HepG2 (cell line): ENCODE results near the gene MGST2. TPM values are rescaled to one million over a fixed set of nuclear protein-coding genes. Genes with fewer than 3 reads are reported as not detected.

Experiments used
- ELF4 ChIP-seq: sonication (generic); formaldehyde crosslinking; IDR thresholded peaks from 2 replicates; pipeline ENCODE4 v1.5.0; 2020; ENCODE audit warnings: missing genetic modification reagents, mild to moderate bottlenecking, moderate library complexity, borderline replicate concordance
- HMG20B ChIP-seq: conservative IDR thresholded peaks from 2 replicates; pipeline ENCODE4 v1.6.1; 2016; ENCODE audit warnings: missing genetic modification reagents, missing compliant biosample characterization
- SMC3 ChIP-seq: IDR thresholded peaks from 2 replicates; pipeline ENCODE4 v1.6.1; 2011; ENCODE audit warnings: low read length, improper control_type of control experiment
- STAG1 ChIP-seq: sonication (generic); formaldehyde crosslinking; IDR thresholded peaks from 2 replicates; pipeline ENCODE4 v1.4.0; 2020; ENCODE audit warnings: missing genetic modification reagents
- TRIM24 ChIP-seq: sonication (generic); formaldehyde crosslinking; IDR thresholded peaks from 2 replicates; pipeline ENCODE4 v1.8.0; 2022; ENCODE audit warnings: mild to moderate bottlenecking, missing genetic modification reagents
- ZBTB44 ChIP-seq: sonication (generic); formaldehyde crosslinking; IDR thresholded peaks from 2 replicates; pipeline ENCODE4 v1.4.0; 2020; ENCODE audit warnings: missing genetic modification reagents
- polyA plus RNA-seq, 8 experiments: library from polyadenylated mRNA; depleted of rRNA in 3 of 8; stranded (reverse) in 7 of 8; unstranded in 1 of 8; fragments of >200 nt; fragmentation: Illumina TruSeq in 4 of 8; extraction: Trizol in 4 of 8; gene quantifications; 2 replicates each; pipeline versions ENCODE4 v1.2.1 to v1.2.3, GENCODE V29; 2011 to 2016; ENCODE audit warnings: low read depth in 4 of 8, missing spikeins in 1 of 8, mixed read lengths in 1 of 8; ENCODE audit not compliant: insufficient read depth in 1 of 8
- total RNA-seq, 5 experiments: library from RNA; depleted of rRNA; stranded (reverse); fragments of >200 nt; fragmentation: Illumina TruSeq; extraction: Trizol; gene quantifications; 2 replicates each; pipeline ENCODE4 v1.2.3, GENCODE V29; 2016; ENCODE audit warnings: low read depth in 1 of 5
- TF ChIP-seq, protein P1 (sequence below): sonication (generic); formaldehyde crosslinking; IDR thresholded peaks from 2 replicates; pipeline ENCODE4 v1.5.0; 2020; ENCODE audit warnings: mild to moderate bottlenecking, missing genetic modification reagents
- TF ChIP-seq, protein P2 (sequence below): IDR thresholded peaks from 2 replicates; pipeline ENCODE4 v1.6.1; 2012; ENCODE audit warnings: low read length, improper control_type of control experiment

MGST2 gene
- total and polyA plus RNA-seq, 2 of the 13 experiments (the other 11 are each of a cell fraction or from before 2014, with no cell fraction given), result 205 to 416 TPM

DNA sequence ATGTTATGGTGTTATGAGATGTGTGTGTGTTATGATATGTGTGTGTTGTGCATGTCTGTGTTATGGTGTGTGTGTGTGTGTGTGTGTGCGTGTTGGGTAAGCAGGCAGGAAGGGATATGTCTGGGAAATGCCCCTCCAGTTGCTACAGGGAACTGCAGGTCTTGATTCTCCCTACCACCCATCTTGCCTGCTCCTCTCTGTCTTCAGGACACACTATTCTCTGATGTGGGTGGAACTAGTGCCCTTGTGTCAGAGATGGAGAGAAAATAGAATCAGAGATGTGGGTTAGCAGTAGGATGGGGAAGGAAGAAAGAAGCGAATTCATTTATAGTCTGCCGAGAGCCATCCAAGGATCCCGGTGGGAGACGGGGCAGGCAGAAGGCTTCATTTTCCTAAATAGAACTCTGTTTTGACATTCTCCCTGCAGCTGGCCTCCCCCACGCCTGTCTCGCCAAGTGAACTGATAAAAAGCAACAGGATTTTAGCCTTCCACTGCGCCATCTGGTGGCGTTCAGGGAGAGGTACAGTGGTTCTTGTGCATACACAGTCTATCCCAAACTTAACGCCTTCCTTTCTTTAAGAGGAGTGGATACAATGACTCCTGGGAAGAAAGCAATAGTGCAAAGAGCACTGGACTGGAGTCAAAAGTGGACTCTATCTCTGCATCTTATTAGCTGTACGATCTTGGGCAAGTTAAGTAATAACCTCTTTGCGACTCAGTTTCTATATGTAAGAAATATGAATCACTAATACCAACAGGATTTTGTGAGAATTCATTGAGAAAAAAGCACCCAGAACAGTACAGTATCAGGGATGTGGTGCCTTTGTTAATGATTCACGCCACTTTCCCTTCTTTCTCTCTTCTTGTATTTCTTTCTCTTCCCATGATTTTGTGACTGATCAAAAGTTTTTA lies 14.1 kb upstream of the MGST2 start (continued):
- TF ChIP-seq SMC3, result peak; percentile 88
- TF ChIP-seq, protein P1, sequence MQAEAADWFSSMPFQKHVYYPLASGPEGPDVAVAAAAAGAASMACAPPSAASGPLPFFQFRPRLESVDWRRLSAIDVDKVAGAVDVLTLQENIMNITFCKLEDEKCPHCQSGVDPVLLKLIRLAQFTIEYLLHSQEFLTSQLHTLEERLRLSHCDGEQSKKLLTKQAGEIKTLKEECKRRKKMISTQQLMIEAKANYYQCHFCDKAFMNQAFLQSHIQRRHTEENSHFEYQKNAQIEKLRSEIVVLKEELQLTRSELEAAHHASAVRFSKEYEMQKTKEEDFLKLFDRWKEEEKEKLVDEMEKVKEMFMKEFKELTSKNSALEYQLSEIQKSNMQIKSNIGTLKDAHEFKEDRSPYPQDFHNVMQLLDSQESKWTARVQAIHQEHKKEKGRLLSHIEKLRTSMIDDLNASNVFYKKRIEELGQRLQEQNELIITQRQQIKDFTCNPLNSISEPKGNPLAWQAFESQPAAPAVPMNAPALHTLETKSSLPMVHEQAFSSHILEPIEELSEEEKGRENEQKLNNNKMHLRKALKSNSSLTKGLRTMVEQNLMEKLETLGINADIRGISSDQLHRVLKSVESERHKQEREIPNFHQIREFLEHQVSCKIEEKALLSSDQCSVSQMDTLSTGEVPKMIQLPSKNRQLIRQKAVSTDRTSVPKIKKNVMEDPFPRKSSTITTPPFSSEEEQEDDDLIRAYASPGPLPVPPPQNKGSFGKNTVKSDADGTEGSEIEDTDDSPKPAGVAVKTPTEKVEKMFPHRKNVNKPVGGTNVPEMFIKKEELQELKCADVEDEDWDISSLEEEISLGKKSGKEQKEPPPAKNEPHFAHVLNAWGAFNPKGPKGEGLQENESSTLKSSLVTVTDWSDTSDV (CRISPR knock-in tag), result no peak
- peak; percentile 75 for TF ChIP-seq STAG1 (CRISPR knock-in tag)
- TF ChIP-seq ZBTB44 (CRISPR knock-in tag), result no peak
- no peak for TF ChIP-seq HMG20B (CRISPR knock-in tag)
- TF ChIP-seq ELF4 (CRISPR knock-in tag), result no peak
- no peak for TF ChIP-seq TRIM24 (CRISPR knock-in tag)
- TF ChIP-seq, protein P2, sequence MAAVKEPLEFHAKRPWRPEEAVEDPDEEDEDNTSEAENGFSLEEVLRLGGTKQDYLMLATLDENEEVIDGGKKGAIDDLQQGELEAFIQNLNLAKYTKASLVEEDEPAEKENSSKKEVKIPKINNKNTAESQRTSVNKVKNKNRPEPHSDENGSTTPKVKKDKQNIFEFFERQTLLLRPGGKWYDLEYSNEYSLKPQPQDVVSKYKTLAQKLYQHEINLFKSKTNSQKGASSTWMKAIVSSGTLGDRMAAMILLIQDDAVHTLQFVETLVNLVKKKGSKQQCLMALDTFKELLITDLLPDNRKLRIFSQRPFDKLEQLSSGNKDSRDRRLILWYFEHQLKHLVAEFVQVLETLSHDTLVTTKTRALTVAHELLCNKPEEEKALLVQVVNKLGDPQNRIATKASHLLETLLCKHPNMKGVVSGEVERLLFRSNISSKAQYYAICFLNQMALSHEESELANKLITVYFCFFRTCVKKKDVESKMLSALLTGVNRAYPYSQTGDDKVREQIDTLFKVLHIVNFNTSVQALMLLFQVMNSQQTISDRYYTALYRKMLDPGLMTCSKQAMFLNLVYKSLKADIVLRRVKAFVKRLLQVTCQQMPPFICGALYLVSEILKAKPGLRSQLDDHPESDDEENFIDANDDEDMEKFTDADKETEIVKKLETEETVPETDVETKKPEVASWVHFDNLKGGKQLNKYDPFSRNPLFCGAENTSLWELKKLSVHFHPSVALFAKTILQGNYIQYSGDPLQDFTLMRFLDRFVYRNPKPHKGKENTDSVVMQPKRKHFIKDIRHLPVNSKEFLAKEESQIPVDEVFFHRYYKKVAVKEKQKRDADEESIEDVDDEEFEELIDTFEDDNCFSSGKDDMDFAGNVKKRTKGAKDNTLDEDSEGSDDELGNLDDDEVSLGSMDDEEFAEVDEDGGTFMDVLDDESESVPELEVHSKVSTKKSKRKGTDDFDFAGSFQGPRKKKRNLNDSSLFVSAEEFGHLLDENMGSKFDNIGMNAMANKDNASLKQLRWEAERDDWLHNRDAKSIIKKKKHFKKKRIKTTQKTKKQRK, result no peak
